Measurements from ENCODE around the gene SLITRK5.

SLITRK5 gene, protein sequence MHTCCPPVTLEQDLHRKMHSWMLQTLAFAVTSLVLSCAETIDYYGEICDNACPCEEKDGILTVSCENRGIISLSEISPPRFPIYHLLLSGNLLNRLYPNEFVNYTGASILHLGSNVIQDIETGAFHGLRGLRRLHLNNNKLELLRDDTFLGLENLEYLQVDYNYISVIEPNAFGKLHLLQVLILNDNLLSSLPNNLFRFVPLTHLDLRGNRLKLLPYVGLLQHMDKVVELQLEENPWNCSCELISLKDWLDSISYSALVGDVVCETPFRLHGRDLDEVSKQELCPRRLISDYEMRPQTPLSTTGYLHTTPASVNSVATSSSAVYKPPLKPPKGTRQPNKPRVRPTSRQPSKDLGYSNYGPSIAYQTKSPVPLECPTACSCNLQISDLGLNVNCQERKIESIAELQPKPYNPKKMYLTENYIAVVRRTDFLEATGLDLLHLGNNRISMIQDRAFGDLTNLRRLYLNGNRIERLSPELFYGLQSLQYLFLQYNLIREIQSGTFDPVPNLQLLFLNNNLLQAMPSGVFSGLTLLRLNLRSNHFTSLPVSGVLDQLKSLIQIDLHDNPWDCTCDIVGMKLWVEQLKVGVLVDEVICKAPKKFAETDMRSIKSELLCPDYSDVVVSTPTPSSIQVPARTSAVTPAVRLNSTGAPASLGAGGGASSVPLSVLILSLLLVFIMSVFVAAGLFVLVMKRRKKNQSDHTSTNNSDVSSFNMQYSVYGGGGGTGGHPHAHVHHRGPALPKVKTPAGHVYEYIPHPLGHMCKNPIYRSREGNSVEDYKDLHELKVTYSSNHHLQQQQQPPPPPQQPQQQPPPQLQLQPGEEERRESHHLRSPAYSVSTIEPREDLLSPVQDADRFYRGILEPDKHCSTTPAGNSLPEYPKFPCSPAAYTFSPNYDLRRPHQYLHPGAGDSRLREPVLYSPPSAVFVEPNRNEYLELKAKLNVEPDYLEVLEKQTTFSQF

DNA sequence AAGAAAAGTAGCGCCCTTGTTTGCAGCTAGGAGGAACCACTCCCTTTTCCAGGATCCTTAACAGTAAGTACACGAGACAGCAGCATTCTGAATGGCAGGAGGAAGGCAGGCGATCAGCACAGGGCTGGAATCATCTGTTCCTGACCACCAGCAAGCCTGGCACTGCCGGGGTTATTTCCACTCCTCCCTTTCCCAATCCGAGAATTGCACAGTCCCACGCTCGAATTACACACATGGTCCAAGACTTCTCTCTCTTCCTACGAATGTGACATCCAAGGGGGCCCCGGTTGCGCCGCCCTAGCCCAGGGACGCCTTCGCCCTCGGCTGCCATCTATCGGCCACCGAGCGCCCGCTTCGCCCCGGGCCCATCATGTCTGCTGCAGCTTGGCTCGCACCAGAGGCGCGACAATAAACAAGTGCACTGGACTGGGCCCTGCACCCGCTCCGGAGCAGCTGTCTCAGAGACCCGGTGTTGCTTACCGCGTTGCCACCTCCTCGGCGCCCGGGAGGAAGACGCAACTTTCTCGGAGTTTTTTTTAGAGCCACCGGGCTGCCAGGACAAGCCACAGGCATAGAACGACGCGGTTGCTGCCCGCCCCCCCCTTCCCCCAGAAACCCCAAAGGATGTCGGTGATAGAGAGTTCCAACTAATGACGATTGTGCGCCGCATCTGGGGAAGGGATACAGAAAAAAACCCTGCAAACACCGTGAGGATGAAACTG, at the start of gene SLITRK5:
Gene SLITRK5 (plus strand): TSS at position 341 of the 722 bp plus-strand sequence. CDS start 4,018 bp downstream, outside the sequence.
- DNase-seq (ENCODE audit: low read depth in 2 of 2): peak in 1 of 2 donors; percentile 22

DNA sequence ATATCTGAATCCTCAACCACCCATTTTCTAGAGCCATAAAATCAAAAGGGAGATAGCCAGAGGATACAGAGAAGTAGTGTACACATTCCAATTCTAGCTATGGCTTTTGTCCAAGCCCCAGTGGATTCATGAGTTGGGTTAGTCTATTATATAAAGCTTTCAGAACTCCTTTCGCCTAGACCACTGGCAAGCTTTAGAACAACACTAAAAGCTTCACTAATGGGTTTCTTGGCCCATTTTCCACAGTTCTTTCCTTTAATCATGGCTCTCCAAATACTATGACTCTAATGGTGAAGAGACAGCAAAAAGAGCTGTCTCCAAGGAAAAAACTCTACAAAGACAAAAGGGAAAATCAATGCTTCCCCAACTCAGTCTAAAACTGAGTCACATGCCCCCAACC, 48.2 kb upstream of the SLITRK5 start:
- no peak for DNase-seq (ENCODE audit: low read depth in 2 of 2)

DNA sequence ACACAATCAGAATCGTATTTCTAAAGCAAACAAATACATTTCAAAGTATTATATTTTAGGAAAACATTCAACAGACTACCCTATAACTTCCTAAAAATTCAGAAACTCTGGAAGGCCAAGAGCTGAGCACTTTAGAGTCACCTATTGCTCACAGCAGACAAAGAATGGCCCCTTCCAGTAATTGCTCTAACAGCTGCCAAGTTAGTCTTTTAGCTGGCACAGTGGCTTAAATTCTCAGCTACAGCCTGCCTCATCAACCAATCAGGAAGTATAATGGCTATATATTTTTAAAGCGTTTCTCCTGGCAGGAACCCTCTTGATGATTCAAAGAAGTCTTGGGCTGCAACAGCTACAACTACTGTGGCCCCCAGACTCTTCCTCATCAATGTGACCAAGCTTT, 14.9 kb upstream of the SLITRK5 start:
- DNase-seq (ENCODE audit: low read depth in 2 of 2): no peak

DNA sequence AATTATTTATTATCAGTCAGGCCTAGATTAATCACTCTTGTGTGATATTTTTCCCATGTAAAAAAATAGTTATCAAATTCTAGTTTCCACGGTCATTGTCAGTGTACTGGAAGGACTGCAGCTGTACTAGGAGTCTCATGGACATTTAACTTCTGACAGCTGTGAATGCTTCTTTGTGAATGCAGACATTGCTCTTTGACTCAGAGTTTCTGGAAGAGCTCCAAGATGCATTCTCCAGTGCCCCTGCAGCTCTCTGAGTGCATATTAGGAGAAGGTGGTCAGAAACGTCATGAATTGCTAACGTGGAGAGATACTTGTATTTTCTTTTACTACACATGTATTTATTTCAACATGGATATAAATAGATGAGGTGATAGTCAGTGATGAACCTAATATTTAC, 9.7 kb upstream of the SLITRK5 start:
- no peak for DNase-seq (ENCODE audit: low read depth in 2 of 2)

DNA sequence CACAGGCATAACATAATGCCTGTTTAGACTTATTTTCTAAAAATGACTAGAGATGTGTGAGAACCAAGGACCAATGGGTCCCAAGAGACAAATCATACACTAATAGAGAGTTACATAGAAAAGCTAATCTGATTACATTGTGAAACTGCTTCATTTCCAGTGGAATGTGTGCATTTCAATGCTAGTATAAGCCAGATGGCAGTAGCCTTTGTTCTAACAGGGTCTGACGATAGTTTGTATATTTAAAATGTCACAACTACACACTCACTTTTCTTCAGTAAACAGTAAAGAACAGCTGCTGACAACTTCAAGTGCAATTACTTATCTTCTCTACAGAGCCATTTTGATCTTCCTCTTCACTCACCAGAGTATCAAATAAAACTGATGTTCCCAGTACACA, 4.3 kb upstream of the SLITRK5 start:
- DNase-seq (ENCODE audit: low read depth in 2 of 2): no peak

DNA sequence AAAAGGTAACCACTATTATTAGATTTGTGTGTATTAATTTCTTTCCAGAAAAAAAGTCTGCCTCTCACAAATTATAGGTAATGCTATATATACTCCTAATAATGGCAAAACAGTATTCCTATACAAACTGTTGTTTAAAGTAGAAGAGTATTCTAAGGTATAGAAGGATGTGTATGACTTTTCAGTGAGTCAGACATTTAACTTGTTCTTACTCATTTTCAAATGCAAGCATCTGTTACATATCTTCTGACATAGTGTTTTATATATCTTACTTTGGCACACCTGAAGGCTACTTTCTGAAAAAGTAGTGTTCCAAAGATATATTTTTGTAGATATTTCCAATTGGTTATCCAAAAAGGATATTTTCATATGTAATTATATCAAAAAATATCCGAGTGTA, 3.5 kb upstream of the SLITRK5 start:
- no peak for DNase-seq (ENCODE audit: low read depth in 2 of 2)

DNA sequence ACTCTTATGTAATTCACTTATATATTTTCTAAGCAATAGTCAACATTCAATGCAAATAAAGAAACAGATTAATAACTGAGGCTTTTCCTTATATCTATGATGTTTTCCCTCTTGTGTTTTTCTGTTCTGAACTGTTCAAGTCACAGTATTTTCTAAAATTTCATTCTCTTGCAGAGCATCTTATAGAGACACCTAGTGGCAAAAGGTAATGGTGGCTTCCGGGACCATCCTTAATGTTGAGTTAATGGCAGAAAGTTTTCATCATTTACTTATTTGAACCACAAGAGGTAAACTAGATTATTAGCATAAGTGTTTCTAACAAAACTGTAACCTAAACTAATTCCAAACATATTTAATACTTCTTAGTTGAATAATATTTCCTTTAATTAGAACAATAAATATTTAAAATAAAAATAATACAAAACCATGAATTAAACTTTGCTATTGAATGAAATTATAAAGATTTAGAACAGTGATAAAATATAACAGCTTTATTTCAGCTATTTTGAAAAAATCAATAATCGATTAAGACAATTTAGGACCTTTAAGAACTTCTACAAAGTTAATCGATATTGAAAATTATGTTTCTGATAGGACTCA, 1.7 kb upstream of the SLITRK5 start:
- no peak for DNase-seq (ENCODE audit: low read depth in 2 of 2)

DNA sequence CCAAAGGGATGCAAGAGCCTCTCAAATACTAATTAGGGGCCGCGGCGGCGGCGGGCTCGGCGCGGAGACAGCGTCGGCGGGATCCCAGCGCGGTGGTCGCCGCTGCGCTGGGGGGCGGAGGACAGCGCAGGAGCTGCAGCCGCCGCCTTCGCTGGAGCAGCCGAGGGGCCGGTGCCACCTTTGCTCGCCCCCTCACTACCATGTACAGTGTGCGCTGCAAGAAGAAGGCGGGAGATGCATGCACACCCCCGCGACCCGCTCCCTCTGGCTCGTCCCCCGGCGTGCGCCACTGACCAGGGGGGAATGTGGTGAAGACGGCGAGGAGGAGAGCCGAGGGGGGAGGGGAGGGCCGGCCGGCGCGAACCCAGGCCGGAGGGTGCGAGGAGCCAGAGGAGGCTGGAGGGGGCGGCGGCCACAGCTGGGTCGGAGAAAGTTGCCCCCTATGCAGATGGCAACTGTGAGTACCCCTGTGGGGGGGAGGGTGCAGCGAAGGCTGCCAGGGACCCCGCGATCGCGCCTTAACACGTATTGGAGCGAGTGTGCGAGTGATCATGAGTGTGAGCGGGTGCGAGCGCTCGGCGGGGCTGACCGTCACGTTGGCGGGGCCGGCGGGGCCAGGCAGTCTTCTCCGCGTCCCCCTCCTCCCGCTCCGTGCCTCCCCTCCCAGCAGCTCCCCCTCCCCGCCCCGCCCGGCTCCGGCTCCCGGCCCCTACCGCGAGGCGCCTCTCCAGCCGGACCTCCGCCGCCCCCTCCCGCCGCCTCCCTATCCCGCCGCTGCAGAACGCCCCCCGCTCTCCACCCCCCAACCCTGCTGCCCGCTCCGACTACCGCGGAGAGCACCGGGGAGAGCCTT, 808 bp downstream of the SLITRK5 start:
- no peak for DNase-seq (ENCODE audit: low read depth in 2 of 2)

DNA sequence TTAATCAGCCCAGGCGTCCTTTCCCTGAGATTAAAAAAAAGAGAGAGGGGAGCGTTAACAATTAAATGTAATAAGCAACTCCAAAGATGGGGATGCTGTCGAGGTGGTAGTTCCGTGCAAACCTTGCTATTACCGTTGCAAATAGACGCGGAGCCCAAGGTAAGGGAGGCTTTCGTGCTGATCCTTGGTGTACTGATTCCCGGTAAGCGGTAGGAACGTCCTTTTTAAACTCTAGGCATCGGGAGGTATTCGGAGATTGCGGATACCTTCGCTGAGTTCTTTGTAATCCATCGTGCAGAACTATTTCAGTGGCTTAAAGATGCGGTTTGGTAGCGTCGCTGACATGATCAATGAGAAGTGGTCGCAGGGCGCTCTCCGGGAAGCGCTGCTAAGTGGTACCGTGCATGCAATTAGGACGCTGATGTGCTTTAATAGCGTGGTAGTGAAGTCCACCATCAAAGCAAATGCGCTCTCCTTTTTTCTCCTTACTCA, 3.1 kb downstream of the SLITRK5 start:
- DNase-seq (ENCODE audit: low read depth in 2 of 2): no peak

DNA sequence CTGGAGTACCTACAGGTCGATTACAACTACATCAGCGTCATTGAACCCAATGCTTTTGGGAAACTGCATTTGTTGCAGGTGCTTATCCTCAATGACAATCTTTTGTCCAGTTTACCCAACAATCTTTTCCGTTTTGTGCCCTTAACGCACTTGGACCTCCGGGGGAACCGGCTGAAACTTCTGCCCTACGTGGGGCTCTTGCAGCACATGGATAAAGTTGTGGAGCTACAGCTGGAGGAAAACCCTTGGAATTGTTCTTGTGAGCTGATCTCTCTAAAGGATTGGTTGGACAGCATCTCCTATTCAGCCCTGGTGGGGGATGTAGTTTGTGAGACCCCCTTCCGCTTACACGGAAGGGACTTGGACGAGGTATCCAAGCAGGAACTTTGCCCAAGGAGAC, 4.7 kb downstream of the SLITRK5 start:
- DNase-seq (ENCODE audit: low read depth in 2 of 2): no peak

DNA sequence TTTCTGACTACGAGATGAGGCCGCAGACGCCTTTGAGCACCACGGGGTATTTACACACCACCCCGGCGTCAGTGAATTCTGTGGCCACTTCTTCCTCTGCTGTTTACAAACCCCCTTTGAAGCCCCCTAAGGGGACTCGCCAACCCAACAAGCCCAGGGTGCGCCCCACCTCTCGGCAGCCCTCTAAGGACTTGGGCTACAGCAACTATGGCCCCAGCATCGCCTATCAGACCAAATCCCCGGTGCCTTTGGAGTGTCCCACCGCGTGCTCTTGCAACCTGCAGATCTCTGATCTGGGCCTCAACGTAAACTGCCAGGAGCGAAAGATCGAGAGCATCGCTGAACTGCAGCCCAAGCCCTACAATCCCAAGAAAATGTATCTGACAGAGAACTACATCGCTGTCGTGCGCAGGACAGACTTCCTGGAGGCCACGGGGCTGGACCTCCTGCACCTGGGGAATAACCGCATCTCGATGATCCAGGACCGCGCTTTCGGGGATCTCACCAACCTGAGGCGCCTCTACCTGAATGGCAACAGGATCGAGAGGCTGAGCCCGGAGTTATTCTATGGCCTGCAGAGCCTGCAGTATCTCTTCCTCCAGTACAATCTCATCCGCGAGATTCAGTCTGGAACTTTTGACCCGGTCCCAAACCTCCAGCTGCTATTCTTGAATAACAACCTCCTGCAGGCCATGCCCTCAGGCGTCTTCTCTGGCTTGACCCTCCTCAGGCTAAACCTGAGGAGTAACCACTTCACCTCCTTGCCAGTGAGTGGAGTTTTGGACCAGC, 5.3 kb downstream of the SLITRK5 start:
- no peak for DNase-seq (ENCODE audit: low read depth in 2 of 2)

DNA sequence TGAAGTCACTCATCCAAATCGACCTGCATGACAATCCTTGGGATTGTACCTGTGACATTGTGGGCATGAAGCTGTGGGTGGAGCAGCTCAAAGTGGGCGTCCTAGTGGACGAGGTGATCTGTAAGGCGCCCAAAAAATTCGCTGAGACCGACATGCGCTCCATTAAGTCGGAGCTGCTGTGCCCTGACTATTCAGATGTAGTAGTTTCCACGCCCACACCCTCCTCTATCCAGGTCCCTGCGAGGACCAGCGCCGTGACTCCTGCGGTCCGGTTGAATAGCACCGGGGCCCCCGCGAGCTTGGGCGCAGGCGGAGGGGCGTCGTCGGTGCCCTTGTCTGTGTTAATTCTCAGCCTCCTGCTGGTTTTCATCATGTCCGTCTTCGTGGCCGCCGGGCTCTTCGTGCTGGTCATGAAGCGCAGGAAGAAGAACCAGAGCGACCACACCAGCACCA, 5.9 kb downstream of the SLITRK5 start:
- no peak for DNase-seq (ENCODE audit: low read depth in 2 of 2)

DNA sequence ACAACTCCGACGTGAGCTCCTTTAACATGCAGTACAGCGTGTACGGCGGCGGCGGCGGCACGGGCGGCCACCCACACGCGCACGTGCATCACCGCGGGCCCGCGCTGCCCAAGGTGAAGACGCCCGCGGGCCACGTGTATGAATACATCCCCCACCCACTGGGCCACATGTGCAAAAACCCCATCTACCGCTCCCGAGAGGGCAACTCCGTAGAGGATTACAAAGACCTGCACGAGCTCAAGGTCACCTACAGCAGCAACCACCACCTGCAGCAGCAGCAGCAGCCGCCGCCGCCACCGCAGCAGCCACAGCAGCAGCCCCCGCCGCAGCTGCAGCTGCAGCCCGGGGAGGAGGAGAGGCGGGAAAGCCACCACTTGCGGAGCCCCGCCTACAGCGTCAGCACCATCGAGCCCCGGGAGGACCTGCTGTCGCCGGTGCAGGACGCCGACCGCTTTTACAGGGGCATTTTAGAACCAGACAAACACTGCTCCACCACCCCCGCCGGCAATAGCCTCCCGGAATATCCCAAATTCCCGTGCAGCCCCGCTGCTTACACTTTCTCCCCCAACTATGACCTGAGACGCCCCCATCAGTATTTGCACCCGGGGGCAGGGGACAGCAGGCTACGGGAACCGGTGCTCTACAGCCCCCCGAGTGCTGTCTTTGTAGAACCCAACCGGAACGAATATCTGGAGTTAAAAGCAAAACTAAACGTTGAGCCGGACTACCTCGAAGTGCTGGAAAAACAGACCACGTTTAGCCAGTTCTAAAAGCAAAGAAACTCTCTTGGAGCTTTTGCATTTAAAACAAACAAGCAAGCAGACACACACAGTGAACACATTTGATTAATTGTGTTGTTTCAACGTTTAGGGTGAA, 6.6 kb downstream of the SLITRK5 start:
- no peak for DNase-seq (ENCODE audit: low read depth in 2 of 2)

DNA sequence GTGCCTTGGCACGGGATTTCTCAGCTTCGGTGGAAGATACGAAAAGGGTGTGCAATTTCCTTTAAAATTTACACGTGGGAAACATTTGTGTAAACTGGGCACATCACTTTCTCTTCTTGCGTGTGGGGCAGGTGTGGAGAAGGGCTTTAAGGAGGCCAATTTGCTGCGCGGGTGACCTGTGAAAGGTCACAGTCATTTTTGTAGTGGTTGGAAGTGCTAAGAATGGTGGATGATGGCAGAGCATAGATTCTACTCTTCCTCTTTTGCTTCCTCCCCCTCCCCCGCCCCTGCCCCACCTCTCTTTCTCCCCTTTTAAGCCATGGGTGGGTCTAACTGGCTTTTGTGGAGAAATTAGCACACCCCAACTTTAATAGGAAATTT, 7.2 kb downstream of the SLITRK5 start:
- no peak for DNase-seq (ENCODE audit: low read depth in 2 of 2)

DNA sequence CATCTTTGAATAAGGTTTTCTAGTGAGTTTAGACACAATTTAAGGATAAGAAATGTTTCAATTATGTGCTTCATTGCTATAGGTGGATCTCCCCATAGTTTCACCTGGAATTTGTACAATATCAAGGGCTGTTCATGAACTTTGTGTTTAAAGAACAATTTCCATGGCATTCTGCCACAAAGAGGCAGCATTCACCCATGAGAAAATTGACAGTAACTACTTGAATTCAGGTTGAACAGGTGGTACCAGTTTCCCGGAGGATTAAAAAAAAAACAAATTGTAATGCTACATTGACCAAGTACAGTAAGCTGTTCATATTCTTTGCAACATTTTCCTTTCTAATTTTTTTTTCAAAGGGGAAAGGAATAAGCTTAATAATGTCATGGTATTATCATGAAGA, 9.1 kb downstream of the SLITRK5 start:
- DNase-seq (ENCODE audit: low read depth in 2 of 2): no peak

DNA sequence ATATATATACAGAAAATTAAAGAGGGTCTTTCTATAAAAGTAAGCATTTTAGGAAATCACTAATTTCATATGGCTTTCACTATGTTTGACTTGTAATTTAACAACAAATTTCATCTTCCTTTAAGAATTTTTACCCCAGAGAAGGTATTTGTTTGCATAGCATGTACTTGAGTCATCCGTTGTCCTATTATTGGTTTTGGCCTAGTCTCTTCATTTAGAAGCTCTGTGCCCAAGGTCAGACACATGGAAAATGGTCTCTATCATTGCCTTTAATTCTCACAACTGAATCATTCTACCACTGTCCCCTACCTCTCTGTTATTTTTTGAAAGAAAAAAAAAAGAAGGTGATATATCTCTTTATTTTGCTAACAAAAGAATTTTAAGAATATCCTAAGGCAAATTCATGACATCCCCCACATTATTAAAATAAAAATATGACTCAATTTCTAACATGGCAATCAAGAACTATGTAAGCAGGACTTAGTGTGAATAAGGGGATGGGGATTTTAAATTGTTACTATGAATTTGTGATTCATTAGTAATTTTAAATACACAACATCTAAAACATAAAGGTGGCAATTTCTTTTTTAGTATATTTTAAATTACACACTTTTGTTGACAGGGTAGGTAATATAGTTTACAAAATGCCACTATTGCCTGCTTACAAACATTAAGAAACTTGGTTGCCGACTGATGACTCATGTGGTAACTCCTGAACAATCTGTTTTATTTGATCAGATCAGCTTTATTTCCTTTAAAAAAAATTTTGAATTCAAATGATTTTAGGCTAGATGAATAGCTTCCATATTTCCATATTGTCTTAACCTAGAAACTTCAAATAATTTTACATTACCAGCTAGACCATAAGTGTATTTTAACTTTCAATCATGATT, 13.9 kb downstream of the SLITRK5 start:
- DNase-seq (ENCODE audit: low read depth in 2 of 2): no peak

DNA sequence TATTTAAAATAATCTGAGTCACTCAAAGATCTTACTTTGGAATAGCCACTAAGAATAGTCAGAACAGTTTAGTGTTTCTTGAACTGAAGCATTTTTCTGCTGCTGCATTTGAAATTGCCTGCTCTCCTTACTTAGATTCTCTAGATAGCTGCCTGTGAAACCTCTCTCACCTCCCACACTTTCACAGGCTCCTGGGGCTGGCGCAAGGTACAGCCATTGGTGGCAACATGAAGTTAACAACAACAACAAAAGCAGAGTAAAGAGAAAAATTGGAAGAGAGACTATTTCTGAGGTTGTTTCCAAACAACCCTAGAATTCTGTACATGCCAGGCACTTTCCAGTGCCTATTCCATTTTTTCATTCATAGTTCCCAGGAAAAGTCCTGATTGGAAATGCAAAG, 25.3 kb downstream of the SLITRK5 start:
- DNase-seq (ENCODE audit: low read depth in 2 of 2): no peak

DNA sequence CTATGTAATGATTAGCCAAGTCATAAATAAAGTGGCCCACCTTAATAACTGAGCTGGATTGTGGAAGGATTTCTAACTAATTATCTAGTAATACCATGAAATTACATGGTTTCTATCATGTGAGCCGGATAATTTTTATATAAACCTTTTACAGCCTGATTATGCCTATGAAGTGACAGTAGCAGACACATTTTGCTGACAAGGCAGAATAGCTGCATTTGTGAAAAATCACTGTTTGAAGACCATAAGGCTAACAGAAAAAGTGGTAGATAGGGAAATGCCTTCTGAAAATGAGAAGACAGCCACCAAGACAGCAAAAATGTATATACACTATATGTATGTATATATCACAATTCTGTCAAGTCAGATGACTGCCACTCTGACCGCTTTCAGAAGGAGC, 27.1 kb downstream of the SLITRK5 start:
- no peak for DNase-seq (ENCODE audit: low read depth in 2 of 2)

Measured in stimulated activated CD8-positive, alpha-beta memory T cell treated with anti-CD3 and anti-CD28 coated beads, Interleukin-15, amount 100 ng/mL, for 4 hours (primary cell).